DLD1 (cell line): ENCODE data around the gene MAP3K3.

Experiments used
- in situ Hi-C: cut with HindIII; loops from 2 replicates; pipeline ENCODE4 v1.10.0; 2017; ENCODE audit warnings: low sequenced_read_pairs

The MAP3K3 gene

DNA sequence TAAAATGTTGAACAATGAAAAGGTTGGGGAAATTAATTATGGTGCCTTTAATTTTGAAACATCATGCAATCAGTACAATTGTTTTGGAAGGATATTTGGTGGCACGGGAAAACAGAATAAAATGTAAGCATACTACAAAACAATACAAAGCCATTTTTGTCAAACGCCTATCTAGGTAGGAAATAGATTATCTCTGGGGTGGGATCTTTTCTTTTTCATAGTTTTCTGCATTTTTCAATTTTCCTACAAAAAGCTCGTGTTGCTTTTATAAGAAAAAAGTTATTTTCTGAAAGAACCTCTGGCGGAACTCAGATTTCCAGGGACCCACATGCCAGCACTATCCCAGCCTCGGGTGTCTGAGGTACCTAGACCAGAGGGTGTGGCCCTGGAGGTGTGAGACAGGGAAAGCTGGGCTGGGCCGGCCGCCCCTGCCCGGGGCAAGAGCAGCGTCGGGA is 961 bp upstream of the MAP3K3 start:
- in situ Hi-C loops = loop anchor here (5.0 kb wide), 1 partner anchor 79 kb away; no protein-coding TSS in a partner anchor

DNA sequence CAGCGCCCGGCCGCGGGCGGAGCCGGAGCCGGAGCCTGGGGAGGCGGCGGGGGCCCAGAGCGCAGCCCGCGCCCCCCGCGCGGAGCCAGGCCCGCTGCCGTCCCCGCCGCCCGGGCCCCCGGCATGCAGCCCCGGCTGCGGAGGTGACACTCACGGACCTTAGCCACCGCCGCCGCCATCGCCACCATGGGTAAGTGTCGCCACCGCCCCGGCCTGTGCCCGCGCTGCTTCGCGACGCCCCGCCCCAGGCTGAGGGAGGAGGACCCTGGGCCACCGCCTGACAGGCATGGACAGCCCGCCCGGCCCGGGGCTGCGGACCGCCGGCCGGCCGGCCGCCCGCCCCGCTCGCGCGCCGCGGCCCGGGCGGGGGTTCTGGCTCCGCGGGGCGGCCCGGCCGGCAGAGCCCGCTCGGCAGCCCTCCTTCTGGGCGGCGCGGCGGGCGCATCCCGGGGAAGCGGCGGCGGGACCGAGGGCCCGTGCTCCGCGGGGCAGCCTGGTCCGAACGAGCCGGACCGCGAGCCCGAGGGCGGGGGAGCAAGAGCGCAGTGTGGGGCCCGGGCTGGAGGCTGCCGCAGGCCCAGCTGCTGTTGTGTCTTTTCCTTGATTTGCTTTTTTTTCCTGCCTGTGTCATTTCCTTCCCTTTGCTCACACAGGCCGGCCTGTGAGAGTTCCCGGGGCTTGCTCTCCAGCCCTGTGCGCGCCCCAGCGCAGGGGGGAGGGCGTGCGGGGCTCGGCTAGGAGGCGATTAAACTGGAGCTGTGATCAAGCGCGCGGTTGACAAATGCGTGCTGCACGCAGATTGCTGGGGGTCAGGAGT is 565 bp downstream of the MAP3K3 start:
- in situ Hi-C loops = loop anchor here (5.0 kb wide), 1 partner anchor 80 kb away; no protein-coding TSS in a partner anchor

DNA sequence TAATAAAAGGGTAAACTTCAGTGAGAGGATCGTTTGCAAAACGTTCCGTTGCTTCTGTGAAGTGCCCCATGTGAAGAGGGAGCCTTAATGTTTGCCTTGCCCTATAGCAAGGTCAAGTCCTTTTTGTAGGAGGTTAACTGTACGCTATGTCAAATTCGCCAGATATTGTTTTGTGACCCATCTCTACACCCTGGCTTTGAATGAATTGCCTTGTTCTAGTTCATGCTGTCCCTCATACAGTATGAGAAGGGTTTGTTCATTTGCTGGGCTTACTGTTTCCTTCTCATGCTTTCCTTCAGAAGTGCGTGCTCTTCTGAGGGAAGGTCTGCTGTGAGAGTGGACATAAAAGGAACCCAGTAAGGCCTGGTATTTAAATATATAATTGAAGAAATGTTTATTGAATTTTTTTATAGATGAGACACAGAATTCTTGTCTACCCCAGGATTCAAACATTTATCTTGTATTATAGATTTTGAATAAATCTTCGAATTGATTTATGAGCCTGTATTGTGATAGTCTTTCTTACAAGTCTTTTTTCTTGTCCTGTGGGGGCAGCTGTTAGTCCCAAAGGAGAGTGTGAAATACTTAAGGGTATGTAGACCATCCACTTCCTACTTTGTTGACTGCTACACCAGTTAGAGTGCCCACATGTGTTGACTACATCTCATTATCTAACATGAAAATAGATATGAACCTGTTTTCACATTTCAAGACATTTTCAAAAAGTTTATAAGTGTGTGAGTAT is 1.7 kb downstream of the MAP3K3 start:
- in situ Hi-C loops = loop anchor here (5.0 kb wide), 1 partner anchor 82 kb away; no protein-coding TSS in a partner anchor

DNA sequence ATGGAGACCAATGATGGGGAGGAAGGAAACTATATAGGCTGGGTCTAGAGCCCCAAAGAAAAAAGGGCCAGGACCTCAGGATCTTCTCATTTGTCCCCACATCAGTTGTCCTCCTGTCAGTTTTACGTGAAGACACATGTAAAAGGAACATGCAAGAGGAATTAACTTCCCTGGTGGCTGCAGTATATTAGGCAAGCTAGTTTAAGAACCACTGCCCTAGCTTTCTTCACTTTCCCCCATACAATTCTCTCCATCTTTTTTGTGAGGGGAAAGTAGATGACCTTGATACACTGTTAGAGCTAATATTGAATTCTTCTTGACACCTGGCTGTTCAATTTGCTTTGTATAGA is 2.3 kb downstream of the MAP3K3 start:
- in situ Hi-C loops = loop anchor here (5.0 kb wide), 1 partner anchor 82 kb away; no protein-coding TSS in a partner anchor

DNA sequence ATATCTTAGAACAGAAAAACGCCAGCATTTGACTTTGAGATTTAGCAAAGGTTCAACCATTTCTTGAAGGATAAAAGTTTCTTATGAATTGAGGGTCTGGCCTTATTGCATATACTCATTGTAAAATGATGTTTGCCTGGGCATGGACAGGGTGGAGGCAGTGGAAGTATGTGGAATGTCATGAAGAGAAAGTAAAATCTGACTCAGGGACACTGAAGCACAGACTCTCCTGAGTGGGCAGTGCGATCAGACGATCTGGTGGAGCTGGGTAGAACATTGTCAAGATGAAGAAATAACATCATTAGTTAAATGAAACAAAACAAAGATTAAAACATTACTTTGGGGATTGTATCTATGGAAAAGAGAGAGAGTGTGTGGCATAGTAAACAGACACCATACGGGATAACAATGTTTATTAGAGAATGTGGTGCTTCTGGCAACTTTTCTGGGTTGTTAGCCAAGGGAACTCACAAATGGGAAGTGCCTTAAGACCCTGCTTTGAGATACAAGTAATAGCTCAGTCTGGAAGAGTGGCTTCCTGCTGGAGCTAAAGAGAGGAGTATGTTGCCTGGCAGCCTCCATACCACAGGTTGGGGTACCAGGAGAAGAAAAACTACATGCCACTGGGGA is 4.4 kb downstream of the MAP3K3 start:
- in situ Hi-C loops = no loop called here

DNA sequence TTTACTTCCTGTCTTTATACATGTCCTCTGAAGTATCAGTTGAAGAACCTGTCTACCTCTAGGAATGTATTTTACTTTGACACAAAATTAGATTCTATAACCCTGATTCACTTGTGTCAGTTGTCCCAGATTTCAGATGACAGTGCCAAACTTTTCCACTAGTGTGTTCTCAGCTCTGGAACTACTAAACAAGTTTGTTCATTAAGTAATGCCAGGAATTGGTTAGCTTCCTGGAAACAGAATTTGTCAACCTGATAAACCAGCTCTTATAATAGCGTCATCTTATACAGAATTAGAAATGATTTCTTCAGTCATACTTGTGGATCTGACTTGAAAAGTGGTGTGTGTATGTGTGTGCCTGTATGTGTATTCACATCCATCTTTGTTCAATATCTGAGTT is 7.4 kb downstream of the MAP3K3 start:
- in situ Hi-C loops = no loop called here

DNA sequence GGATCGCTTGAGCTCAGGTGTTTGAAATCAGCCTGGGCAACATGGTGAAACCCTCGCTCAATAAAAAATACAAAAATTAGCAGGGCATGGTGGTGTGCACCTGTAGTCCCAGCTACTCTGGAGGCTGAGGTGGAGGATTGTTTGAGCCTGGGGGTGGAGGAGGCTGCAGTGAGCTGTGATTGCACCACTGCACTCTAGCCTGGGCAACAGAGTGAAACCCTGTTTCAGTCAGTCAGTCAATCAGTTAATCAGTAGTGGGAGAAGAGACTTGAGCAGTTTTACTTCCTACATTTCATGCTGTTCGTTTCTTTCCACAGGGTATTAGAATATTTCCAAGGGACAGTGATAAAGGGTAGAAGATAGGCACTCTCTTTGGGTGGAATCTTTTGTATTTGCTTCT is 8.8 kb downstream of the MAP3K3 start:
- in situ Hi-C loops = no loop called here

DNA sequence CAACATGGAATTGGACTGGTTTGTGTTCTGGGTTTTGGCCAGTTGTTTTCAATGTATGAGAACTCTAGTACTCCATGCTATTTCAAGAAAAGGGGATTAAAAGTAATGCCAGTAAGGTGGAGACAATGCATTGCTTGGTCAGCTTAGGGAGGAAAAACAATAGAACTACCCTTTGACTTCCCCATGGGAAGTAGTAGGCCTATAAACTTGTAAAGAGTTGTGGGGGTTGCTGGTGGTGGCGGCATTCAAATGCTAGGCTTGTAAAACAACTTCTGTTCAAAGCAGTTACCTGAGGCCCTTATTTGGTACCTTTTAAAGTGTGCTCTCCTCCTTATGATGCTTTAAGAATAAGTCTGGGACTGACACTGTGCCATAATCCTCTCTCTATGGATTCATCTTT is 9.4 kb downstream of the MAP3K3 start:
- in situ Hi-C loops = no loop called here

DNA sequence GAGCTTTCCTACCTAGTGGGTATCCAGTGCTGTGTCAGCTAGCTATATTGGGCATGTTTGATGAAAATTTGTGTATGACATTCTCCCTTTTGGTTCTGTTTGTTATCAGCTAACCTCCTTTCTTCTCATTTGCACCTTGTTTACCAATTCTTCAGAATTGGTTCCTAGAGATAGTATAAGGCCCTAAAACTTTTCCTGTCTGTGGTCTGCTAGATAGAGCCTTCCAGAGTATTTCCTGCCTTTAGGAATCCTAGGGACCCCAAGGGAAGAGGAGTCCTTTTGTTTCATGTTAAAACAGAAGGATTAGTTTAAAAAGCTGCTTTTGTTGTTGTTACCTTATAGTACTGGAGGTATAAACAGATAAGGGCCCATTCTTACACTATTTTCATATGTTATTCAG is 11.5 kb downstream of the MAP3K3 start:
- in situ Hi-C loops = no loop called here

DNA sequence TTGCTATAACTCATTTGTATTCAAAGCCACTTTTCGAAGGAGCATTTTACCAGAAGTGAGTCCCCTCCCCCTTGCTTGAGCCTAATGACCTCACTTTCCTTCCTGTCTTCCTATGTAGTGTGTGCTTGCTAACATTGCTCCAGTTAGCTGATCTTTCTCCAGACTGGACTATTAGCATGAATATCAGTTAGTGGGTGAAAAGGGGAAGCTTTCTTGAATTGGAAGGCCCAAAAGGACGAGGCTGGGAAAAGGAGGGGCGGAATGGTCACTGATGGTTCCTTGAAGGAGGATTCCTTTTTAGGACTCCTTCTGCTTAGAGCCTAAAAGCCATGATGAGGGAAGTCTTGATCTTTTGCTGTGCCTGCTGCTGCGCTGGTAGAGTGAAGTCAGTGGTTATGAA is 11.9 kb downstream of the MAP3K3 start:
- in situ Hi-C loops = no loop called here

DNA sequence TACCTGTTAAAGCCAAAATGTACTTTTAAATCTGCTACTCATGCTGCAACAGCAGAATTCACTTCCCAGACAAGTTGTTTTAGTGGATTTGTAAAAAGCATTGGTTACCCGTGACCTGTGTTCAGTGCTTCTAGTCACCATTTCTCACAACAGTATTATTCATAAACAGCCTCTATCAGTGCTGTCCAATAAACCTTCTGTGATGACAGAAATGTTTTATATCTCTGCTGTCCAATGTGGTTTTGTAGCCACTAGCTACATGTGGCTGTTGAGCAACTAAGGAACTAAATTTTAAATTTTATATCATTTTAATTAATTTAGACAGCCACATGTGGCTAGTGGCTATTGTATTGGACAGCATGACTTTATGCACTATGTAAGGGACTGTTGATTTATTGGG is 12.6 kb downstream of the MAP3K3 start:
- in situ Hi-C loops = no loop called here

DNA sequence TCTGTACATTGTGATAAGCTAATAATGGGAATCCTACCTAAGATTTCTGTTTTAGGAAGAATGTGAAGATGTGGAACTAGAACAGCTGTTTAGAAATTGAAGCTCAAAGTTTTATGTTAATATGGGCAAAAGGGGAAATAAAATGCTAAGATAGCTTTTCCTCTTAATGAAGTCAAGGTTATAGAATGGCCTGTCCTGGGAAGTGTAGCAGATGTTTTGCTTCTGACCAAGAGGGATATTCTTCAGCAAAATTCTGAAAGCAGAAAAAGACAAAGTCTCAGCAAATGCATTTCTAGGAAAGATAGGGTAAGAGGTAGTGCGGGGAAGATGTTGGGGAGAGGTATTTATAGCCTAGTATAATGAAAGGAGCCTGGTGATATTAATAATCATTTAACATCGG is 13.1 kb downstream of the MAP3K3 start:
- in situ Hi-C loops = no loop called here

DNA sequence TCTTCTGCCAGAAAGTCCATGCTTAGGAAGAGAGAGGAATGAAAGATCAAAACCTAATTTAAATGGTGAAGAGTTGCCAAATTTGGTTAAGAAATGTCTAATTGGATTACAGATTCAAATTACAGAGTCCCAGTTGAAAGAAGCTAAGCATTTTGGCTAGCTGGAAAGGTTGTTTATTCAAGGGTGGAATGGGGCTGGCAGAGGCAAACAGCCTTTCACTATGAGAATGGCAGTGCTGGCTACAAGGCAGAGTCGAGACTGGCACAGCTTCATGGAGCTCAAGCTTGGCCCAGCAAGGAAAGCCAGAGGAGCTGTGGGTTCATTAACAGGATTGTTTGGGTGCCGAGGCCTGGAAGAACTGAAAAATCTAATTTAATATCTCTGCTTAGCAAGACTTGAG is 13.6 kb downstream of the MAP3K3 start:
- in situ Hi-C loops = no loop called here

DNA sequence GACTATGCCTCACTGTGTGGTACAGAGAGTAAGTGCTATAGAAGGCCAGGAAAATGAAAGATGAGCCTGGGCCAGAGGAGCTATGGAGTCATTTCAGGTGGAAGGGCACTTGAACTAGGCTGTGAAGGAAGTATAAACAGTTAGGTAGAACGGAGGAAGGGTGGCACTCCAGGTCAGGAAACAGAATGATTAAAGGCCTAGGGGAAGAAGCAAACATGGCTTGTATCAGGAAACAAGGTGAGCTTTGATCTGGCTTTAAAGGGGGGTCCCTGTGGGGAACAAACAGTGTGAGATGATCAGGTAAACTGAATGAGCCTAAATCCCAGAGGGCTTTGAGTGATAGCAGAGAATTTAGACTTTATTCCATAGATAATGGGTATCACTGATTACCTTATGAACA is 16.9 kb downstream of the MAP3K3 start:
- in situ Hi-C loops = no loop called here

DNA sequence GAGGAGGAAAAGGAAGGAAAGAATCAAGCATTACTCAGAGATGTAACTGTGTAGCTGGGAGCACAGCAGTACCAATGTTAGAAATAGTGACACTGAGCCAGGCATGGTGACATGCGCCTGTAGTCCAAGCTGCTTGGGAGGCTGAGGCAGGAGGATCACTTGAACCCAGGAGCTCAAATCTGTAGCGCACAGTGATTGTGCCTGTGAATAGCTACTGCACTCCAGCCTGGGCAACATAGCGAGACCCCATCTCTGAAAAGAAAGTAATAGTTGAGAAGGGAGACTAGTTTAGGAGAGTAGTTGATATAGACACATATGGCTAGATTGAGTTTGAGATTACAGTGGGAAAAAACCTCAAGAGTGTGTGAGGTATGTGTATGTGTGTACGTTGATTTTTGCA is 17.8 kb downstream of the MAP3K3 start:
- in situ Hi-C loops = no loop called here

DNA sequence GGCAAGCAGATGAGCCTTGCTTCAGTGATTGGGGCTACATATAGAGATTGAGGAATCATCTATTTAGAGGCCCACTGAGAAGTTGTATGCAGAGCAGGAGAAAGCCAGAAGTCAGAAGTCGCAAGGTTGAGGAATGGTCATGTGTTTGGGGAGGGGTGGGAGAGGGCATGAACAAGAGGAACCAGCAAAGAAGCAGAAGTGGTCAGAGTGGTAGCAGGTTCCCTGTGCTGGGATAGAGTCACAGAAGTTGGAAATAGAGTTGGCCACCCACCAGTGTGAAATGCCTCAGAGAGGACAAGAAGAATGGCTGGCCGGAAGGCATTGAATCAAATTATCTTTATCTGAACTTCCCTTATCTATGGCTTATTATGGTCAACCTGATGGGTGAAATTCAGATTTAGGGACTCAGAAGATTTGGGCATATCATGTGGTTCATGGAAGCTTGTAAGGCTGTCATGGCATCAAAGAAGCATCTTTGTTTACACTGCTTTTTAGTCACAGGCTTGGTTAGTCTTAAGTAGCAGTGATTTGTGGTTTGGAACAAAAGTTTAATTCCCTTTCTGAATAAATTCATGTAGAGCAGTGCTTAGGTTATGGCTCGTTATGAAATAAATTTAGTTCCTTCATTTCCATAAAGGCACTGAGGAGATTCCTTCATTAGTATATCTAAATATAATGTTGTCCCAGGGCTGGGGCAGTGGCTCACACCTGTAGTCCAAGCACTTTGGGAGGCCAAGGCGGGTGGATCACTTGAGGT is 19.7 kb downstream of the MAP3K3 start:
- in situ Hi-C loops = no loop called here

DNA sequence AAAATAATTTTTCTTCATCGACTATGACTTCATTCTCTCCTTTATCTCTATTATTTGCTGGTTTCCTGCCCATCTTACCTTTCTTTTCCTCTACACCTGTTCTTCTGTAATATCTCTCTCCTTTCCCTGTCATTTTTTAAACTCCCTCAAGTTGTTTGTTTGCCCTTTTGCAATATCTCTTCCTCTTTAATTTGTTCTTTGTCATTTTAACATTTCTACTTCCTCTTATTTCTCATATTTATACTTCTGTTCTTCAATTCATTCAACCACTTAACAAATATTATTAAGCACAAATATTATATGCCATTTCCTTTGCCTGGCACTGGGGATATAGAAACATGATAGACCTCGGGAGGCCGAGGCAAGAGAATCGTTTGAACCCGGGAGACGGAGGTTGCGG is 22.6 kb downstream of the MAP3K3 start:
- in situ Hi-C loops = no loop called here

DNA sequence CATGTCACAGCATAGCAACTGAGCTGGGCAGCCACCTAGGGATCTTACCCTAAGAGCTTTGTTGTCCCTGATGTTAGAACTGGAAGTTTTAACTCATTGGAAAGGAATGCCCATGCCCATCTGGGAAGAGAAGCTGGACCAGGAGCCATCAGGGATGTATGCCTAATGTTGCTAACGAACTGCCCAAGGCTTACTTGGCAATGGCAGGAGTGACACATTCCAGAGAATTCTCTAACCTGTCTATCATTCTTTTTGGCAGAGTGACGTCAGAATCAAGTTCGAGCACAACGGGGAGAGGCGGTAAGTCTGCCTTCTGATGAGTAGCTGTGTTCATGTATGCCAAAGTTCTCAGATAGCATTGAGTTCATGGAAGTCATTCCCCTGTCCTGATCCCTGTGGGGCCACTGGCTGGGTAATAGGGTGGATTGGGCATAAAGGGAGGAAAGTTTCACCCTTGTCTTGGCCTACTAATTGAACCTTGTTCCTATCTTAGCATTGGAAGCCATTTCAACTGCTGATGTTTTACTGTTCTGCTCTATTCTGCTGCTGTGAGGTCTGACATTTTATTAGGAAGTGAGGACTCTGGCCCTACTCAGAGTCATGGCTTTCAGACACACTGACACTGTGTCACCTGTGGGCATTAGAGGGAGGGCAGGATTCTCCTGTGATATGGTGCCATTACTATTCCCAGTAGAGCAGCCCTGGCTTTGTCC is 23.7 kb downstream of the MAP3K3 start:
- in situ Hi-C loops = no loop called here

DNA sequence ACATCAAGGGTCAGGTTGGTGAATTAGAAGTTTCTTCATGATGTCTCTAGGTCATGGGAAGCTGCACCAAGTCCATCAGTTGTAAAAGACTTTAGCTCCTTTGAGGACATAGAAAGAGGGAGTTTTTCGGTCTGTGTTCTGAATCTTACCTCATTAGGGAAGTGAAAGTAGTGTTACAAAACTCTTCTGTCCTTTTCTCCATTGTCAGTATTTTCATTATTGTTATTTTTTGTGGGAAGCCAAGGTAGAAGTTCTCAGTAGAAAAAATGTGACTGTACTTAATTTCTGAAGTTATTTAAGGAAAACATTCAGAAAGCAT is 24.2 kb downstream of the MAP3K3 start:
- in situ Hi-C loops = no loop called here

DNA sequence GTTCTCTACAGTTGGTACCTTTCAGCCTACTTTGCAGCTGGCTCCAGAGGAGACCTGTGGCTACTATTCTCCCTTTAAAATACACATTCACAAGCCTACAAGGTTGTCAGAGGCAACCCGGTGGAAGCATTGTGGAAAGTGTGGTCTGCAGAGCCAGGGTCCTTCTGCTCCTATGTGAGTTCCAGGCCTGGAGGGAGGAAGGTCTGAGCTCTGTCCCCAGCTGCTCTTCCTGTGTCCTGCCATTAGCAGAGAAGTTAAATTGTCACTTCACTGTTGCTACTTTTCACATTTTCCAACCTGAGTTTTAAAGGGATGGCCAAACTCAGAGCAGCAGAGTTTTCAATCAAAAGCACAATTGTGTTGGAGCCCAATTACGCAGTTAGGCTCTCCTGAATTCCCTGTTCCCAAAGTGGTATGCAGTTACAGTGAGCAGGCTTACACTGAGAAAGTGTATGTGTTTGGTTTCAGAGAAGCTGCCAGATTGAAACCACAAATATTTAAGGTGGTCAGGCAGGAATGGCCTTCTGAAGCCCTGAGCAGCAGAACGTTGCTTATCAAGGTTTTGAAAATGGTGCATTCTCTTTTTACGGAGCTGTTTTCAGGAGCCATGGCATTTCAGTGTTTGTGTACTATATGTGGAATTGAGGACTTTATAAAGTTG is 25.0 kb downstream of the MAP3K3 start:
- in situ Hi-C loops = no loop called here
